Urothelium cell line (cell line): ENCODE measurements around the gene CEBPA.
A peak's percentile ranks its signal among the peaks of the same experiment; 100 is the strongest.

Source experiments
- DNase-seq: peaks from one replicate; pipeline ENCODE4 v3.0.0; 2011; ENCODE audit warnings: low spot score, mixed read lengths
- FAIRE-seq: peaks from 2 replicates; lab custom pipeline; 2011; peaks lifted over from hg19 to GRCh38; lab: Jason Lieb, UNC

Gene CEBPA

DNA sequence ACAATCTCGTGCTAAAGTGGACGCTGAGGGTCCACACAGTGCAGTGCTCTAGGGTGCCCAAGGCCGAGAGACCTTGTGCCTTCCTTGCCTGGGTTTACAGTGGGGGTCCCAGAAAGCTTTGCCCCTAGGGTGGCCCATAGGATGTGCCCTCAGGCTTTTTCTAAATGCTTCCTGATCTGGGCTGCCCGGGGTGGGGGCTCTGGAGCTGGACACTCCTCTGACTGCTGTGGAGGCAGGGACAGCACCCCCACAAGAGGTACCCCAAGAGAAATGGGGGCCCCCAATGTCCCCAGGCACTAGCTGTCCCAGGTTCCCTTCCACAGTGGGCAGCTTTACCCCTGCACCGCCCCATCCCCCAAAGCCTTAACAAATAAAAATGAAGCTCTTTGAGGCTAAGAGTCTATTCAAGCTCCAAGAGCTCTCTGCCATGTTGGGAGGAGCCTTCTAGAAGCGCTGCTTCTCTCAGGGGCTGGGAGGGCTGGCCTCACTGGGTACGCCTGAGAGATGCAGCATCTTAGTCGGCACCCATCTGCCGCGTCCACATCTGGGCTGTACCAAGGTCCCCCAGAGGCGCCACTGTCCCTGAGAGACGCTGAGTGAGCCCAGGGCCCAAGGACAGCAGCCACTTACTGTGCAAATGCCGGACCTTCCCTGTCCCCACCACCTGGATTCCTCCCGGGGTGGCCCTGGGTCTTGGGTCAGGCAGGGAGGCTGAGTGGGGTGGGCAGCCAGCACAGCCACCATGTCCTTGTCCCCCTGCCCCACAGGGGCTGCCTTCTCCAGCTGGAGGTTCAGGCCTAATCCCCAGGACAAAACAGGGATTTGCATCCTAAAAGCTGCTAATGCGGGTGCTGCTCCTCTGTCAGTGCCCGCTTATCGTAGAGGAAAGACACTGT, 27.4 kb downstream of the CEBPA start:
- no peak for FAIRE-seq

DNA sequence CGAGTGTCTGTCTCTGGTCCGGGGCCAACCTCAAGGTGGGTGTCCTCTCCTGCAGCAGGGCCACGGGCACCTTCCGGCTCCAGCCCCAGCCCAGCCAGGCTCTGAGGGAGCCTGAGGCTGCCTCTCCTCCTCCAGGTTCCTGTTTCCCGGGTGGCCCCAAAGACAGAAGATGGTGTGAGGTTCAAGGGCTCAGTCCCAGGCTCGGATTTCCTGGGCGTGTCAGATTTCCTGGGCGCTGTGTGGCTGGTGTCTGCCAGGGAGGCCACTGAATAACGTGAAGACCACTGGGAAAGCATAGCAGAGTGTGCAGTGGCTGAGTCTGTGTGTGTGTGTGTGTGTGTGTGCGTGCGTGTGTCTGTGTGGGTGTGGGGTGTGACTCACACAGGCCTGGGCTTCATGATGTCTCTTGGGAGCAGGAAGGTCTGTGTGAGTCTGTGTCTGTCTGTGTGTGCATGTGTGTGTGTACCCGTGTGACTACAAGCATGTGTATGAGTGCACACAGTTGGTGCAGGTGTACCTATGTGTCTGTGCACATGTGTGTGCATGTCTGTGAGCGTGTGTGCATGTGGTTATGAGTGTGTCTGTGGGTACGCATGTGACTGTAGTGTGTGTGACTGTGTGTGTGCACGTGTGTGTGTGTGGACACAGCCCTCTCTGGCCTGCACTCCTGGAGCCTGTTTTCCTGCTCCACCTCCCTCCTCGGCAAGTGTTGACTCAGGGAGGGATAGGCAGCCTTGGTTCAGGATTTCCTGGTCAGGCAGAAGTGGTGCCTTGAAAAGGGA, 28.3 kb downstream of the CEBPA start:
- DNase-seq (peak; percentile 69), FAIRE-seq (peak; percentile 92)

More for the DNA sequence above, 27.4 kb downstream of the CEBPA start:
- DNase-seq, result no peak

DNA sequence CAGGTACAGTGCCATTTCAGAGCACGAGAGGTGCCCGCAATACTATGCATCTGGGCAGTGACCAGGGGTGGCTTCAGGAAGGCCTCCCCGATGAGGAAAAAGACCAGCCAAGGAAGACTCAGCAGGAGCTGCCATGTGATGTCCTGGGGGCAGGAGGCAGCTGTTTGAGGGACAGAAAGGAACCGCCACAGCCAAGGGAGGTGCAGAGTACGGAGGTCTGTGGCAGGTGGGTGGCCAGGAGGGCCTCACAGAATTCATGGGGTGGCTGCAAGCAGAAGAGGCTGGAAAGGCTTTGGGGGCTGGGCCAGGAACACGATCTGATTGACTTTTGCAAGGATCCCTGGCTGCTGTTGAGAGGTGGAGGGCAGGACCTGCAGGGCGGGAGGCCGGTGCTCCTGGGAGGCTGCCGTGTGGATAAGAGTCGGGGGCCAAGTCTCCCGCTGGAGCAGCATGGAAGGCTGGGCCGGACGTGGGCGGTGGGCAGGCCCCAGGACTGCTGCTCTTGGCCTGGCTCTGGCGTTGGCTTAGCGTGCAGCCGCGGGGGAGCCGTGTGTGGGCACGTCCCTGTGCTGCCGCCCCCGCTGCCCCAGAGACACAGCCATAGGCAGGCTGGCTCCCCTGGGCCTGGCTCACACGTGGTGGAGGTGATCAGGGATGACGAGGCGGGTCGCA, 29.1 kb downstream of the CEBPA start:
- DNase-seq (no peak), FAIRE-seq (no peak)

DNA sequence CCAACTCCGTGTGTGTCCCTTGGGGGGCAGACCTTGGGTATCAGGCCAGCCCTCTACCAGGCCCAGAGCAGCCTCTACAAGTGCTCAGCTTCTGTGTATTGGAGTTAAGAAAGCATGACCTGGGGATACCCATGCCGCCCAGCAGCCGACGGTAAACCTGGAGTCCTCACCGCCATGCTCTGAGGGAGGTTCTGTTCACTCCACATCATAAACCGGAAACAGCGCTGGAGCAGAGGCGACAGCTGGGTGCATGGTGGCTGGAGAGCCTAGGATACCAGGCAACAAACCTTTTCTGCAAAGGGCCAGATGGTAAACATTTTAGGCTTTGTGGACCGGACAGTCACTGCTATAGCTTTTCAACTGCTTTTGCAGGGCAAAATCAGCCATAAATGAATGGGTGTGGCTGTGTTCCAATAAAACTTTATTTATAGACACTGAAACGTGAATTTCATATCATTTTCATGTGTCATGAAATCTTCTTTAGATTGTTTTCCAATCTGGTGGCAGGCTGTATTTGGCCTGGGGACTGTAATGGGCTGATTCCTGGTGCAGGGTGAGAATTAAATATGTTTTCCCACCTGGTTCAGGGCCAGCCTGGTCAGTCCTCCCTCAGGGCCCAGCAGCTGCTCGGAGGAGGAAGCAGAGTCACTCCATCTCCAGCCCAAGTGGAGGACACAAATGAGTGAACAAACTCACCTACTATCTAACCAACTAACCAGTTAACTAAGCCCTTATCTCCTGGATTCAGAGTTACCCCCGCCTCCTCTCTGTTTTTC, 30.9 kb downstream of the CEBPA start:
- FAIRE-seq (no peak), DNase-seq (no peak)

DNA sequence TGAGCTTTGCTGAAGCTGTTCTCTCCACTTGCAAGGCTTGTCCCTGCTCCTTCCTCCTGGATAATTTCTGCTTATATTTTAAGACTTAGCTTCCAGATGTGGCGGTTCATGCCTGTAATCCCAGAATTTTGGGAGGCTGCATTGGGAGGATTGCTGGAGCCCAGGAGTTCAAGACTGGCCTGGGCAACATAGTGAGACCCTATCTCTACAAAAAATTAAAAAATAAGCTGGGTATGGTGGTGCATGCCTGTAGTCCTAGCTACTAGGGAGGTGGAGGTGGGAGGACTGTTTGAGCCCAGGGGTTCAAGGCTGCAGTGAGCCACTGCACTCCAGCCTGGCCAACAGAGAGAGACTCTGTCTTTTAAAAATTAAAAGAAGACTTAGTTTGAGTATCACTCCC, 31.6 kb downstream of the CEBPA start:
- no peak for FAIRE-seq

DNA sequence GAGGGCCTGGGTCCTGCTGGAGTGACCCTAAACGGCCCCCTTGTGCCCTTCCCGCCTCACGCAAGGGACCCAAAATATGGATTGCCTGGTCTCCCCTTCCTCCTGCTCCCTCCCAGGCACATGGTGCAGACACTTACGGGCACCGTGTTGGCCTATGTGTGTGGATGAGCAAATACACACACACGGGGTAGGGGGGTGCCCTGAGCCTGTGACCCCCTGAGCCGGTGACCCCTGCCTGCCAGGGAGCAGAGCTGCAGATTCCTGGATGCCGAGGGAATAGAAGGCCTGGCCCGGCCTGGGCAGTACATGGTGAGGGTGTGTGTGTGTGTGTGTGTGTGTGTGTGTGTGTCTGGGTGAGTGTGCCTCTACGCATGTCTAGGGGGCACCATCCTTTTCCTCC, 33.3 kb downstream of the CEBPA start:
- FAIRE-seq (no peak), DNase-seq (no peak)

More for the DNA sequence above, 31.6 kb downstream of the CEBPA start:
- no peak for DNase-seq

DNA sequence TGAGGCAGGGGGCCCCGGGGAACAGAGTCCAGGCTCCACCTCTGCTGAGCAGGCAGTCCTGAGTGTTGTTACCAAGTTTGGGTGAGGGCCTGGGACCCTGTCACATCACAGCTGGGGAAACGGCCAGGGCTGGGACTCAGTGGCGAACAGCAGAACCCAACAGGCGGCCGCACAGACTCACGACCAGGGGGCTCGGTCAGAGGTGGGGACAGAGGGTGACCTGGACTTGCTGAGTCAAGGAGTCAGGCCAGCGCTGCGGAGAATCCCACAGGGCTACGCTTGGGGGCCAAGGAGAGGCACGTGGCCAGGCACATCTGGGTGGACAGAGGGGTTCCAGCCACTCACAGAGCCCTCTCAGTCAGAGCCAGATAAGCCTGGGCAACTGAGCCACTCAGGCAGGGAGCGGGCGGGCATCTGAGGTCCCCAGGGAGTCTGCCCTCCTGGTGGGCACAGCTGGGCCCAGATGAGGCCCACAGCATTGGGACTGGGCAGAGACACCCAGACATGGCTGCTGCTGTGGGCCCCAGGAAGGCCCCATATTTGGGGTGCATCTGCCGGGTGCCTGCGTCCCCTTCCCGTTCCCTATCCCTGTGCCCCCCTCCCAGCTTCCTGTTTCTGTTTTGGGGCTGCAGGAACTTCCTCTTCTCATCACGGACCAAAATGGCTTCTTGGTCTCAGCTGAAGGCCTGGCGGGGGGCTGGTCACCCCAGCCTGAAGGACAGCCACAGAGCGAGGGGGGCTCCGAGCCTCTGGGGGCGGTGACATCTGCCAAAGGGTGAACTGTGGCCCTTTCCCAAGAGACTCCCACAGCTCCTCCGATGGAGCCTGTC, 34.0 kb downstream of the CEBPA start:
- FAIRE-seq (no peak), DNase-seq (no peak)

DNA sequence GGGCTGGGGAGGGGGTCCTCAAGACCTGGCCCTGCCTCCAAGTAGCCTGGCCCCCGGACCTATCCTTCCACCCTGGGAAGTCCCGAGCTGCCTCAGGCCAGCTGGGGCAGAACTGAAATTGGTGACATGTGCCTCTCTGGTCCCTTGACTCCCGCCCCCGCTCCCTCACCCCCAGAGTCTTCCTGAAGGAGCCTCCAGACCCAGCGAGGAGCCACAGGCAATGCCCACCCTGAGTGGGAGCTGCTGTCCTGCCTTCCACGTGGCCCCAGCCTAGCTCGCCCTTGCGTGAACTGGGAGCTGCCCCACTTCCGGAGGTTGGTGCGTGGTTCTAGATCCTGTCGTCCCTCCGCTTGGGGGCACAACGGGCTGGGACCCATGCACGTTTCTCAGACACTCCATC, 34.6 kb downstream of the CEBPA start:
- no peak for DNase-seq
- FAIRE-seq, result no peak

DNA sequence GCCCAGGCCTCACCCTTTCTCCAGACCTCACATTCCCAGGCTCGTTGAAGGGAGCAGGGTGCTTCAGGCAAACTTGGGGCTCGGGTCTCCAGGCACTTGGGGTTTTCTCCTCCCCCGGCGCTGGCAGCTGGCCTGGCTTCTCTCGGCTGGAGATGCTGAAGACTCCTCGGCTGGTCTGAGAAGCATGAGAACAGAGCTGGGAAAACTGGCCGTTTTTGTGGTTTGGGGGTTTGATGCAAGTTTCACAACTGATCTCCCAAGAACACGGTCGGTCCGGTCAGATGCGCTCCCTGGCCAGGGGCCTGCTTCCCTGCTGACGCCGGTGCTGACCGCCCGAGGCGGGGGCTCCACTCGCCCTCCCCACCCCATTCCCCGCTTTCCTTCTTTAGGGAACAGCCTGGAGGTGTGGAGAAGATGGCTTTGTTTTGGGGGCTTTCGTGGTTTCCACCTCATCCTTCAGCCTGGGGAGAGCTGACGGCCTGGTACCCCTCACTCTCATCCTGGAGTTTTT, 35.3 kb downstream of the CEBPA start:
- no peak for FAIRE-seq
- no peak for DNase-seq

DNA sequence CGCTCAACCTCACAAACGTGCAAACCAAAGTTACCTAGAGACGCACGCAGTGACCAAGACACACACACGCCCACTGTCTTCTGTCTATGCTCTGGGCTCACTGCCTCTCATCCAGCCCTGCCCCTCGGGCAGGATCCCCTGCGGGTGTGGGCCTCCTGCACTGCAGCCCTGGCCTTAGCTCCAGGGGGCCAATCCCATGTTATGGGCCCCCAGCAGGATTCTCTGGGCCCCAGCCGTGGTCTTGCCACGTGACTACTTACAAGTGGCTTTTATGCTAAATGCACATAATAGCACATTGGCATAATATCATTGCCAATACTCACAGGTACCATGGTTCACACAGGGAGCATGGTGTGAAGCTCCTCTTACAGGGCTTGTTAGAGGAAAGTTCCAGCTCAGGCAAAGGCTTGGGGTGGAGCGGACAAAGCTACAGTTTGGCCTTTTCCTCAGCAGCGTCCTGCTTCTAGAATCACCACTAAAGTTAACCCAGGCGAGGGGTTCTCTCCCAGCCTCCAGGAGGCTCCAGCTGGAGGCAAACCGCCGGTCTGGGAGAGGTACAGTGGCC, 37.4 kb downstream of the CEBPA start:
- no peak for FAIRE-seq

DNA sequence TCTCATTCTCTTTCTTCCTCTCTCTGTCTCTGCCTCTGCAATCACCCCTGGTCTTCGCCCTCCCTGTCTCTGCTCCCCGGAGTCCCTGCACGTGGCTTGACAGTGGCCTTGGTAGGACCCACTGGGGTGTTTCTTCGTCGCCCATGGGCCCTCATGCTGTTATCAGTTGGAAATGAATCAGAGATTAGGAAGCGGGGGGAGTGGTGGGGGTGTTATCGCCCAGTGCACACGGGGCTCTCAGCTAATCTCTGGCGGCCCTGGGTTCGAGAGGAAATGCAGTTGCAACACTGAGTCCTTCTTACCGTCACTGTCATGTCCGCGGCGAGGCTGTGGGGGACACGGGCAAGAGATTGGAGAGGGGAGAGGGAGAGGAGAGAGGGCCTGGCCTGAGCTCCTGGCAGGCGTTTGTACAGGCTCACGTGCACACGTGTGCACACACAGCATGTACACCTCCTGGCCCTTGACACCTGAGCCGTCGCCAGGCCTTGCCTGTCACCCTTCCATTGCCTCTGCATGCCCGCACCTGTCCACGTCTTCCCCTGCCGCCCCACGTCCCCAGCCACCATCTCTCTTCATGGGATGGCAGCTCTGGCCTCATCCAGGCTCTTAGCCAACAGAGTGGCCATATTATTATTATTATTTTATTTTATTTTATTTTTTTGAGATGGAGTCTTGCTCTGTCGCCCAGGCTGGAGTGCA, 38.9 kb downstream of the CEBPA start:
- FAIRE-seq (no peak), DNase-seq (no peak)

More for the DNA sequence above, 37.4 kb downstream of the CEBPA start:
- no peak for DNase-seq

DNA sequence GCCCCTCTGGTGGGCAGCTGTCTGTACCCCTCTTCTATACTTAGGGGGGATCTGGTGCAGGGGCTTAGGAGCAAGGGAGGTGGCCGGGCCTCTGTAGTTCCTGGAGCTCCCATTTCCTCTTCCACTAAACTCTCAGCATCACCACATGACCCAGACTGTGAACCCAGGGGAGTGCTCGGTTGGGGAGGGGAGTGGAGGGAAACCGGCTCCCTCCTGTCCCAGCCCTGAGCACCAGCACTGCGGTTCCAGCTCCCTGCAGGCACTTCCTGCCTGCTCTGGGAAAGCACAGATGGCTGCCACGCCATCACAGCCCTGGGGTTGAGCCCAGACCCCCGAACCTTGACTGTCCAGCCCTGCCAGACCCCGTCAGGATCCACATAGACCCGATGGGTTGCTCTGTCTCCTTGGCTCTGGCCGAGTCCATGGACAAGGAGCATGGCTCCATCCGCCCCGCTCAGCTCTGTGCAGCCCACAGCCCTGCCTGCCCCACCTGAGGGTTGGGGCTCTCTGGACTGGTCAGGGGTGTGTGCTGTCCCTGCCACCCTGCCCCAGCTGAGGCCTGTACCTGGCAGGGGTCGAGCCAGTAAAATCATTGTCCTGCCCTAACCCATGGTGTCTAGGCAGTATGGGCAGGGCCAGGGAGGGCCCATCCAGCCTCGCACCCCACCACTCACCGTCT, 40.7 kb downstream of the CEBPA start:
- no peak for FAIRE-seq
- no peak for DNase-seq

DNA sequence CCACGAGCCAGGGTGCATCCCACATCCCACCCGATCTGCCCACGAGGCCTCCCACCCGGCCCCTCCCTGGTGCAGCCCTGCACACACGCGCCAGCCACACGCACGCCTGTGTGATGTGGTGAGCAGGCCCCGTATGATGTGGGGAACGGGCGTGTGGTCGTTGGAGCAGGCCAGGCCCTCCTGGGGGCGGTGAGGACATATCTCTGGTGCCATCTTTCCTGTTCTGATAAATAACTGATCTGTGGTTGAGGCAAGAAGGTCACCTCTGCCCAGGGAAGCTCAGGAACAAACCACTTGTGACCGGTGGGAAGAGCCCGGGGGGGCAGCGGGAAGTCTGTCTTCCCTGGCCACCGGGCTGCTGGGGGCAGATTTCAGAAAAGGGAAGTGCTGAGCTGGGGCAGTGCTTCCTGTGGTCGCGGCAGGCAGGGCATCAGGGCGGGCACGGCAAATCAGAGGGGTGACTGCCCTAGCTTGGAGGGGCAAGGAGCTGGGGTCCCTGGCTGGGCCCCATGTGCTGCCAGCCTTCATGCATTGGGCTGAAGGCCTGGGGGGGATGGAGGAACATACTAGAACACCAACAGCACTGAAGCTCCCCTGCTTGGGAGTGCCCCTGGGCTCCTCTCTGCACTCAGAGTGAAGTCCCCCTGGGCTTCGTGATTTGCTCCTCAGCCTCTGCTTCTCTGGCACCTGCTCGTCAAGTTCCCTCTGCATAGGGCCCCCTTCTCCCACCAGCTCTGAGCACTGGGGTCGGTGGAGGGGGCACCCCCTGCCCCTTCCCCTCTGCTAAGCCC, 41.5 kb downstream of the CEBPA start:
- no peak for DNase-seq
- no peak for FAIRE-seq

DNA sequence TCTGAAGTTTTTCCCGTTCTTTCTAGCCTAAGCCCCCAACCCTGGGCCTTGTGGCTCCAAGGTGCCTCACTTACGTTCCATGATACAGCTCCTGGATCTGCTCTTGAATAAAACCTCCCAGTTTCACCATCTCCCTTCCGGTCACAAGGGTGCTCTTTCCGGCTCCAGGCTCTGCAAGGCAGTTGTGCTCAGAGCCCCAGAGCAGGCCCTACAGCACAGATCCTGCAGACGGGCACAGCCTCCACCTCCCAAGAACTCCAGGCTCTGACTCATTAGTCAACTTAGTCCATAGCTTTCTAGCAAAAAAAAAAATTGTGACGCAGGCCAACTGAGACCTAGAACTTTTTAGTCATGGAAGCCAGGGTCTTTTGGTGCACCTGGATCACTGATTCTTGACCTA, 42.8 kb downstream of the CEBPA start:
- no peak for DNase-seq
- FAIRE-seq, result no peak

DNA sequence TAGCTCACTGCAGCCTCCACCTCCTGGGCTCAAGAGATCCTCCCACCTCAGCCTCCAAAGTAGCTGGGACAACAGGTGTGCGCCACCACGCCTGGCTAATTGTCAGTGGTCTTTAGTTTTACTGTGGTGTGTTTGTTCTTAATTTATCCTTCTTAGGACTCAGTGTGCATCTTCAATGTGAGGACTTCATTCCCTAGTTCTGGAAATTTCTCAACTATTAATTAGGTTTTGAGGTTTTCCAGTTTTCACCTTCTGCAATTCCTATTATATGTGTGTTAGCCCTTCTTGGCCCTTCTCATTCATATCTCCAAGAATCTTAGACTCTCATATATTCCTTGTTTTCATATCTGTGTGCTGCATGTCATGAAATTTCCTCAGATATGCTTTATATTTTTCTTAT, 44.5 kb downstream of the CEBPA start:
- FAIRE-seq, result no peak

DNA sequence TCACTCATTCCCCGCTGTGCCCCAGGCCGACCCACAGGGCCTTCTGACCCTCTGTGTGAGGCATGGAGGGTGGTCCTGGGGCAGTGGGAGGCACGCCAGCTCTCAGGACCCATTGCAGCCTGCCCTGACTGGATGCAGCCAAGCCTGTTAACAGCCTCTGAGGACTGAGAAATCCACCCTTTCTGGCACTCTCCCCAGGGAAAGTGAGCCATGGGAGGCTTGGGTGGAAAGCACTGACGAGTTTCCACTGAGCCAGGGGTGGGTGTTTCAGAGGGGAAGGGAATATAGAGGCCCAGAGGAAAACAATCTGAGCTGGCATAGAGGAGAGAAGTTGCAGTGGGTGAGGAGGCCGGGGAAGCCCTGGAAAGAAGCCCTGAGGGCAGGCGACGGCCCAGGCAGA, 46.1 kb downstream of the CEBPA start:
- FAIRE-seq, result no peak

More for the DNA sequence above, 44.5 kb downstream of the CEBPA start:
- no peak for DNase-seq

DNA sequence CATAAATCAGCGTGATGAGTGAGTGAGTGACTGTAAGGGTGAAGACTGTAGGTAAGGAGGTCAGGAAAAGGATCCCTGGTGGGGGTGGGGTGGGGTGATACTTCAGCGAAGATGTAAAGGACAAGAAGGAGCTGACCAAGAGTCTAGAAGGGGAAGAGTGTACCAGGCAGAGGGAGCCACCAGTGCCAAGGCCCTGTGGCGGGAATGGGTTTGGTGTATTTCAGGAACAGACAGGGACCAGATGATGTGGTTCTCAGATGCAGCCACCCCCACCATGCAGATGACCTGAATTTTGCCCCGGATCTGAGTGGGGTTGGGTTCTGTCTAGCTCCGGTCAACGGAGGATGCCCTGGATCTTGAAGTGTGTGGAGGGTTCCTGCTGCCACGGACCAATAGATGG, 46.6 kb downstream of the CEBPA start:
- no peak for FAIRE-seq
- no peak for DNase-seq

More for the DNA sequence above, 46.1 kb downstream of the CEBPA start:
- DNase-seq, result no peak
